ENCODE results near the gene TMEM233. TPM values are rescaled to one million over a fixed set of nuclear protein-coding genes. Genes with fewer than 3 reads are reported as not detected.

The TMEM233 gene
- total and polyA plus RNA-seq, 9 of the 15 experiments (the other 6 are each of a cell fraction or from before 2014, with no cell fraction given), result 0.04 to 0.17 (median 0.07) TPM; not detected in 2

GRCh38 chr12:119676022-119676421, 82.4 kb downstream of the TMEM233 start (continued):
- TF ChIP-seq MLLT1 (IDR thresholded peaks at IDR 0.05), result 0 out of 4 replicates have a peak, but pooled peaks of 1 of the 2 experiments have one; percentile 40

- Histone ChIP-seq H3K9ac (ENCODE audit: insufficient read depth in 1 of 2, low read depth in 2 of 2, low read length in 2 of 2) (no peak overlapping the region), H3K36me3 (ENCODE audit: control insufficient read depth, insufficient read depth, low read length) (peaks cover 99% of the 10 kb centered on the region), H3K79me2 (ENCODE audit: control insufficient read depth, insufficient read depth, low read length) (peaks cover 44% of the 10 kb centered on the region), H3K9me3 (replicated peaks; ENCODE audit: control insufficient read depth, insufficient read depth, low read depth, low read length) (no peaks in the 10 kb centered on the region), H3K9me1 (ENCODE audit: control insufficient read depth, insufficient read depth, low read length) (no peaks in the 10 kb centered on the region), H3K4me3 (no peak overlapping the region), H3K4me1 (replicated peaks in 1 of 2; ENCODE audit: control insufficient read depth in 2 of 2, insufficient read depth in 2 of 2, low read length in 2 of 2) (peaks cover 6 to 20% of the 10 kb centered on the region in 2 experiments; a peak in 4 of 5 replicates), H3K4me2 (ENCODE audit: insufficient read depth, low read length) (no peak overlapping the region), H4K20me1 (replicated peaks; ENCODE audit: control insufficient read depth, insufficient read depth, low read length) (no peaks in the 10 kb centered on the region), H3K27me3 (ENCODE audit: control insufficient read depth in 2 of 2, insufficient read depth in 2 of 2, low read length in 2 of 2) (no peaks in the 10 kb centered on the region), H2AFZ (ENCODE audit: low read depth, low read length) (no peak overlapping the region), H3K27ac (ENCODE audit: extremely low read depth, low read depth, low read length) (no peak overlapping the region)
- DNase-seq (ENCODE audit: extremely low read depth in 1 of 4, low spot score in 3 of 4), result peak in 2 of 4 experiments; percentile 23 to 40
- ChIA-PET POLR2A (interaction anchor here (0.9 to 3.0 kb wide), 3 partner anchors 9 to 11 kb away, joined by 3 to 14 read pairs (median 6); partner anchors contain the start of gene PRKAB1), CTCF (ENCODE audit: low intra/inter-chr PET ratio) (no interaction called here)
- intact Hi-C loops (cut with micrococcal nuclease) (no loop called here), in situ Hi-C loops (cut with MboI) (no loop called here)
- no peak for FAIRE-seq
- WGBS (ENCODE audit: insufficient coverage, low coverage, missing lambda C conversion rate), result 90% methylated on average over 13 of the region's 13 CpGs
- ATAC-seq, result peak; percentile 40
- no TSS peak for BruUV-seq (replicated peaks)
- TF ChIP-seq ZBTB33 (CRISPR knock-in tag; IDR thresholded peaks at IDR 0.05) (peak; percentile 38; the same call in 1 of the 2 replicates), ZNF717 (CRISPR knock-in tag; IDR thresholded peaks at IDR 0.05) (no peak), TFAP4 (CRISPR knock-in tag; IDR thresholded peaks at IDR 0.05; ENCODE audit: borderline replicate concordance) (peak; percentile 67; the same call in 1 of the 2 replicates), CTCF (IDR thresholded peaks at IDR 0.05 in 2 of 3, conservative IDR thresholded peaks at IDR 0.05 in 1 of 3; ENCODE audit: insufficient read depth in 2 of 3, low read depth in 1 of 3, low read length in 3 of 3) (peak; percentile 21 to 43 (median 42); a peak in 5 of 6 replicates), RAD21 (CRISPR knock-in tag; conservative IDR thresholded peaks at IDR 0.05 in 1 of 2, IDR thresholded peaks at IDR 0.05 in 1 of 2) (peak in 1 of 2 experiments; percentile 21; a peak in 2 of 4 replicates), GTF2E2 (tag; IDR thresholded peaks at IDR 0.05) (no peak), PREB (CRISPR knock-in tag; IDR thresholded peaks at IDR 0.05) (no peak)
These were observed 83.0 kb downstream of the TMEM233 start for GRCh38 chr12:119676573-119676972.

Measured in K562 (cell line).